Keratinocyte (primary cell): ENCODE measurements around the gene SRP14. TPM values are rescaled to one million over a fixed set of nuclear protein-coding genes. Genes with fewer than 3 reads are reported as not detected.
A peak's percentile ranks its signal among the peaks of the same experiment; 100 is the strongest.

Source experiments
- DNase-seq: peaks from one replicate; pipeline ENCODE4 v3.0.0-alpha.2; 2011; ENCODE audit warnings: low read depth, missing footprints, low spot score
- FAIRE-seq: peaks from 2 replicates; lab custom pipeline; 2011; peaks lifted over from hg19 to GRCh38; lab: Jason Lieb, UNC
- H2AFZ ChIP-seq: 2 replicates; pipeline ENCODE4 v1.6.0; 2012; ENCODE audit warnings: low read length, control low read depth, inconsistent platforms; ENCODE audit not compliant: control insufficient read depth
- H3K27ac ChIP-seq: 2 replicates; pipeline ENCODE4 v1.5.1; 2011; ENCODE audit warnings: low read length; ENCODE audit not compliant: control insufficient read depth, insufficient read depth
- H3K27me3 ChIP-seq: 3 replicates; pipeline ENCODE4 v1.6.0; 2011; ENCODE audit warnings: low read length; ENCODE audit not compliant: control insufficient read depth, insufficient read depth; ENCODE audit errors: extremely low read depth
- H3K36me3 ChIP-seq, 2 experiments: 2 replicates in 1 of 2; 3 replicates in 1 of 2; pipeline ENCODE4 v1.5.1; 2011; ENCODE audit warnings: low read length in 2 of 2, mild to moderate bottlenecking in 1 of 2; ENCODE audit not compliant: control insufficient read depth in 2 of 2, insufficient read depth in 2 of 2; ENCODE audit errors: extremely low read depth in 1 of 2
- H3K4me1 ChIP-seq: 3 replicates; pipeline ENCODE4 v1.5.1; 2011; ENCODE audit warnings: low read length; ENCODE audit not compliant: control insufficient read depth, insufficient read depth; ENCODE audit errors: extremely low read depth
- H3K4me2 ChIP-seq: 3 replicates; pipeline ENCODE4 v1.6.0; 2011; ENCODE audit warnings: low read depth, low read length; ENCODE audit not compliant: control insufficient read depth, insufficient read depth; ENCODE audit errors: extremely low read depth
- H3K4me3 ChIP-seq, 3 experiments: fragments of 200-600 bp in 1 of 3; sonication (generic) in 1 of 3; 2 replicates in 2 of 3; 3 replicates in 1 of 3; pipeline ENCODE4 v1.5.1; 2011 to 2016; ENCODE audit warnings: low read length in 3 of 3, mild to moderate bottlenecking in 3 of 3, control low read depth in 2 of 3, inconsistent platforms in 1 of 3, low read depth in 1 of 3, mixed read lengths in 1 of 3, mixed run types in 1 of 3, moderate library complexity in 1 of 3; ENCODE audit not compliant: control insufficient read depth in 2 of 3, insufficient read depth in 2 of 3; ENCODE audit errors: extremely low read depth in 1 of 3
- H3K79me2 ChIP-seq: 2 replicates; pipeline ENCODE4 v1.6.0; 2012; ENCODE audit warnings: low read length; ENCODE audit not compliant: control insufficient read depth, insufficient read depth
- H3K9ac ChIP-seq: 3 replicates; pipeline ENCODE4 v1.6.0; 2011; ENCODE audit warnings: low read length; ENCODE audit not compliant: control insufficient read depth, insufficient read depth; ENCODE audit errors: extremely low read depth
- H3K9me1 ChIP-seq: 3 replicates; pipeline ENCODE4 v1.6.0; 2011; ENCODE audit warnings: low read length; ENCODE audit not compliant: control insufficient read depth, insufficient read depth; ENCODE audit errors: extremely low read depth
- H3K9me3 ChIP-seq: 2 replicates; pipeline ENCODE4 v1.5.1; 2012; ENCODE audit warnings: low read depth, low read length; ENCODE audit not compliant: control insufficient read depth
- H4K20me1 ChIP-seq: 3 replicates; pipeline ENCODE4 v1.6.0; 2011; ENCODE audit warnings: low read length; ENCODE audit not compliant: control insufficient read depth, insufficient read depth; ENCODE audit errors: extremely low read depth
- CTCF ChIP-seq, 3 experiments: IDR thresholded peaks in 1 of 3; conservative IDR thresholded peaks in 1 of 3; optimal IDR thresholded peaks in 1 of 3; 2 replicates in 2 of 3; 3 replicates in 1 of 3; pipeline versions ENCODE3 to v1.5.1; 2011; ENCODE audit warnings: low read length in 3 of 3, mild to moderate bottlenecking in 3 of 3, moderate library complexity in 2 of 3, control low read depth in 1 of 3, inconsistent platforms in 1 of 3; ENCODE audit not compliant: insufficient read depth in 2 of 3; ENCODE audit errors: extremely low read depth in 1 of 3
- EZH2 ChIP-seq: IDR thresholded peaks from one replicate; pipeline ENCODE4 v1.6.1; 2012; ENCODE audit warnings: inconsistent platforms, mild to moderate bottlenecking, low read length, moderate library complexity
- dilution Hi-C: fragments of 300-500 bp; cut with MboI; formaldehyde crosslinking; loops from one replicate; pipeline ENCODE4 v1.7.0; 2020; ENCODE audit warnings: low sequenced_read_pairs; ENCODE audit not compliant: extremely low pct_ligation_motif_present
- polyA plus RNA-seq, 5 experiments: library from polyadenylated mRNA; depleted of rRNA in 3 of 5; stranded (reverse) in 3 of 5; stranded (forward) in 1 of 5; unstranded in 1 of 5; fragments of >200 nt; gene quantifications; 1 replicate in 1 of 5; 2 replicates in 3 of 5; 3 replicates in 1 of 5; pipeline versions ENCODE4 v1.2.1 to v1.2.3, GENCODE V29; 2011 to 2012; ENCODE audit warnings: missing spikeins in 2 of 5, low read depth in 1 of 5, low replicate concordance in 1 of 5

Gene SRP14
- polyA plus RNA-seq, 1 donor (not counting 4 experiments of a cell fraction or from before 2014, with no cell fraction given): 407 TPM

GRCh38 chr15:40047415-40048210, 8.6 kb upstream of the SRP14 start:
- Histone ChIP-seq H3K36me3 (no peaks in the 10 kb centered on the region), H3K27me3 (no peaks in the 10 kb centered on the region), H2AFZ (no peak overlapping the region), H4K20me1 (peaks cover 4% of the 10 kb centered on the region), H3K9me1 (peaks cover 3% of the 10 kb centered on the region), H3K9ac (peak overlapping the region; percentile 52), H3K4me1 (peaks cover 33% of the 10 kb centered on the region), H3K4me2 (peak overlapping the region; percentile 58), H3K4me3 (peak overlapping the region in 1 of 3 experiments; percentile 11), H3K27ac (peak overlapping the region; percentile 76), H3K79me2 (no peaks in the 10 kb centered on the region), H3K9me3 (no peaks in the 10 kb centered on the region)
- dilution Hi-C loops: no loop called here
- peak; percentile 81 for DNase-seq
- TF ChIP-seq EZH2 (no peak), CTCF (optimal IDR thresholded peaks at IDR 0.05 in 1 of 3, IDR thresholded peaks at IDR 0.05 in 1 of 3, conservative IDR thresholded peaks at IDR 0.05 in 1 of 3; ENCODE audit: extremely low read depth in 1 of 3, insufficient read depth in 2 of 3, low read length in 3 of 3) (no peak)
- FAIRE-seq: peak; percentile 44

DNA sequence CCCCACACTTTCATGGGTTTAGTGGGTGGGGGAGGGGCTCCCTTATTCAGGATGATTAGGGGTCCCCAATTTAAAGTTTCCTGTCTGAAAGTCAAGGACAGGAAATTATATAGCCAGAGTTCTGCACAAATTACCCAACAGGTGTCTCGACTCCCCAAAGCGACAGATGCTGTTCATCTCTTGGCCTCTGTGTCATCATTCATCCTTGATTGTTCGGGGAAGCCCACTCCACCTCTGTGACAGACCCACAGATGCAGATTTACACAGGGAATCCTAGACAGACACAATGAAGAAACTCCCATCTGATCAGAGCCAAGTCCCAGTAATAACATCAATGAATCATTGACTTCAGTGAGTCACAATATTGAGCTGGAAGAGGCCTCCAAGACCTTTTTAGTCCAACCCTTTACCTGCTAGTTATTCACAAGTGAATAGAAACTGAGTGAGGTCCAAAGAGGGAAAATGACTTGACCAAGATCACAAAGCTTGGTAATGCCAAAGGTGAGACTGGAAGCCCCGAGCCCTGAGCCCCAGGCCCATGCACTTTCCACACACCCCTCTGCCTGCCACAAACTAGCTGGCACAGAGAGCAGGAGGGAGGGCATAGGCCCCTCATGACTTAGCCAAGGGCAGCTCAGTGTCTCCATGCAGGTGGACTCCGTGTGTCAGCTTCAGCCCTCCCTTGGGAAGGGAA, 7.9 kb upstream of the SRP14 start:
- DNase-seq (peak; percentile 60), FAIRE-seq (peak; percentile 73)
- Histone ChIP-seq H3K9me1 (peaks cover 3% of the 10 kb centered on the region), H3K27ac (peak overlapping the region; percentile 76), H2AFZ (no peak overlapping the region), H3K79me2 (no peaks in the 10 kb centered on the region), H3K27me3 (no peaks in the 10 kb centered on the region), H3K36me3 (no peaks in the 10 kb centered on the region), H3K4me2 (peak overlapping the region; percentile 58), H4K20me1 (peaks cover 4% of the 10 kb centered on the region), H3K4me3 (peak overlapping the region in 1 of 3 experiments; percentile 11), H3K4me1 (peaks cover 33% of the 10 kb centered on the region), H3K9ac (peak overlapping the region; percentile 52), H3K9me3 (no peaks in the 10 kb centered on the region)
- dilution Hi-C loops: no loop called here
- TF ChIP-seq CTCF (optimal IDR thresholded peaks at IDR 0.05 in 1 of 3, IDR thresholded peaks at IDR 0.05 in 1 of 3, conservative IDR thresholded peaks at IDR 0.05 in 1 of 3; ENCODE audit: extremely low read depth in 1 of 3, insufficient read depth in 2 of 3, low read length in 3 of 3) (no peak), EZH2 (no peak)
